ENCODE measurements around the gene XXYLT1. TPM values are rescaled to one million over a fixed set of nuclear protein-coding genes. Genes with fewer than 3 reads are reported as not detected.

XXYLT1 gene
- total RNA-seq, 4 donors from 2014 or later = 9.8 to 14.6 (median 13.9) TPM

GRCh38 chr3:195271410-195272243 is 668 bp upstream of the XXYLT1 start:
- Histone ChIP-seq H3K27me3 (no peaks in the 10 kb centered on the region), H3K27ac (peak overlapping the region; percentile 10 to 68 (median 60)), H3K36me3 (no peaks in the 10 kb centered on the region), H3K4me3 (replicated peaks in 1 of 3) (peak overlapping the region; percentile 52 to 84 (median 70)), H3K9me3 (no peaks in the 10 kb centered on the region), H3K4me1 (peaks cover 15 to 17% of the 10 kb centered on the region in 2 donors)
- peak; percentile 86 to 88 for DNase-seq
- TF ChIP-seq CTCF (IDR thresholded peaks at IDR 0.05) (peak; percentile 78 to 94 (median 90)), POLR2A (IDR thresholded peaks at IDR 0.05) (no peak)
- WGBS, 2 donors = 1 to 2% methylated on average over 30 of the region's 30 CpGs
- intact Hi-C loops (cut with DNase I) = loop anchor here (1.0 to 10.0 kb wide), 2 partner anchors 173 to 250 kb away; partner anchors contain the start of gene ACAP2

- Histone ChIP-seq H3K4me1 (peaks cover 15 to 17% of the 10 kb centered on the region in 2 donors), H3K4me3 (replicated peaks in 1 of 3) (peak overlapping the region; percentile 52 to 84 (median 70)), H3K27me3 (no peaks in the 10 kb centered on the region), H3K27ac (peak overlapping the region in 2 of 3 donors; percentile 60 to 68), H3K36me3 (no peaks in the 10 kb centered on the region), H3K9me3 (no peaks in the 10 kb centered on the region)
- intact Hi-C loops (cut with DNase I) = loop anchor here (10.0 kb wide), 1 partner anchor 175 kb away; the partner anchor contains the start of gene ACAP2
- 3 to 5% methylated on average over 8 to 26 of the region's 52 CpGs for WGBS, 2 donors
- TF ChIP-seq POLR2A (IDR thresholded peaks at IDR 0.05) (no peak), CTCF (IDR thresholded peaks at IDR 0.05) (no peak)
- peak; percentile 15 to 32 for DNase-seq
Measured at GRCh38 chr3:195270079-195270816, 711 bp downstream of the XXYLT1 start.

GRCh38 chr3:195269375-195270078 is 1.4 kb downstream of the XXYLT1 start:
- Histone ChIP-seq H3K27ac (no peak overlapping the region), H3K9me3 (no peaks in the 10 kb centered on the region), H3K36me3 (no peaks in the 10 kb centered on the region), H3K27me3 (no peaks in the 10 kb centered on the region), H3K4me1 (peaks cover 15 to 17% of the 10 kb centered on the region in 2 donors), H3K4me3 (replicated peaks in 1 of 3) (no peak overlapping the region)
- DNase-seq = no peak
- intact Hi-C loops (cut with DNase I) = loop anchor here (10.0 kb wide), 1 partner anchor 175 kb away; the partner anchor contains the start of gene ACAP2
- WGBS, 2 donors = 80 to 84% methylated on average over 5 of the region's 5 CpGs
- TF ChIP-seq POLR2A (IDR thresholded peaks at IDR 0.05) (no peak), CTCF (IDR thresholded peaks at IDR 0.05) (no peak)

- DNase-seq = no peak
- Histone ChIP-seq H3K4me1 (peaks cover 15 to 17% of the 10 kb centered on the region in 2 donors), H3K27ac (no peak overlapping the region), H3K36me3 (no peaks in the 10 kb centered on the region), H3K27me3 (no peaks in the 10 kb centered on the region), H3K9me3 (no peaks in the 10 kb centered on the region), H3K4me3 (replicated peaks in 1 of 3) (no peak overlapping the region)
- WGBS, 2 donors = 95 to 97% methylated on average over 11 of the region's 11 CpGs
- intact Hi-C loops (cut with DNase I) = no loop called here
- TF ChIP-seq POLR2A (IDR thresholded peaks at IDR 0.05) (no peak), CTCF (IDR thresholded peaks at IDR 0.05) (no peak)
Measured at GRCh38 chr3:195268576-195269309, 2.2 kb downstream of the XXYLT1 start.
